A204.1 (cell line): ENCODE results near the gene SNX3.

Experiments used
- FAIRE-seq: peaks from 2 replicates; lab custom pipeline; 2012; peaks lifted over from hg19 to GRCh38; lab: Jason Lieb, UNC

The SNX3 gene

GRCh38 chr6:108203189-108204112 is 57.4 kb downstream of the SNX3 start:
- FAIRE-seq = no peak

GRCh38 chr6:108200631-108201030 is 60.2 kb downstream of the SNX3 start:
- FAIRE-seq = no peak

GRCh38 chr6:108200186-108200585 is 60.7 kb downstream of the SNX3 start:
- no peak for FAIRE-seq

GRCh38 chr6:108198761-108199498 is 61.9 kb downstream of the SNX3 start:
- FAIRE-seq = no peak

GRCh38 chr6:108195209-108195608 is 65.6 kb downstream of the SNX3 start:
- no peak for FAIRE-seq

GRCh38 chr6:108194503-108194902 is 66.3 kb downstream of the SNX3 start:
- FAIRE-seq = no peak

- FAIRE-seq = no peak
Observed at GRCh38 chr6:108193835-108194234, 67.0 kb downstream of the SNX3 start.

GRCh38 chr6:108193131-108193530 is 67.7 kb downstream of the SNX3 start:
- FAIRE-seq = no peak

- FAIRE-seq = no peak
Observed at GRCh38 chr6:108187519-108187918, 73.3 kb downstream of the SNX3 start.

GRCh38 chr6:108186226-108186625 is 74.6 kb downstream of the SNX3 start:
- FAIRE-seq = no peak

- FAIRE-seq = no peak
Observed at GRCh38 chr6:108180776-108181175, 80.1 kb downstream of the SNX3 start.

GRCh38 chr6:108180266-108180665 is 80.6 kb downstream of the SNX3 start:
- FAIRE-seq = no peak

GRCh38 chr6:108179741-108180140 is 81.1 kb downstream of the SNX3 start:
- FAIRE-seq = no peak

- no peak for FAIRE-seq
Observed at GRCh38 chr6:108176281-108177089, 84.4 kb downstream of the SNX3 start.

GRCh38 chr6:108175592-108176279 is 85.1 kb downstream of the SNX3 start:
- no peak for FAIRE-seq

GRCh38 chr6:108175176-108175591 is 85.7 kb downstream of the SNX3 start:
- no peak for FAIRE-seq

GRCh38 chr6:108174371-108175175 is 86.3 kb downstream of the SNX3 start:
- no peak for FAIRE-seq

GRCh38 chr6:108171918-108172516 is 88.8 kb downstream of the SNX3 start:
- no peak for FAIRE-seq

- no peak for FAIRE-seq
Observed at GRCh38 chr6:108171291-108171917, 89.4 kb downstream of the SNX3 start.
